Measurements from ENCODE around the gene HOXC11. TPM values are rescaled to one million over a fixed set of nuclear protein-coding genes. Genes with fewer than 3 reads are reported as not detected.

HOXC11 gene
- total and polyA plus RNA-seq, 10 of the 15 experiments (the other 5 are each of a cell fraction or from before 2014, with no cell fraction given) = not detected

DNA sequence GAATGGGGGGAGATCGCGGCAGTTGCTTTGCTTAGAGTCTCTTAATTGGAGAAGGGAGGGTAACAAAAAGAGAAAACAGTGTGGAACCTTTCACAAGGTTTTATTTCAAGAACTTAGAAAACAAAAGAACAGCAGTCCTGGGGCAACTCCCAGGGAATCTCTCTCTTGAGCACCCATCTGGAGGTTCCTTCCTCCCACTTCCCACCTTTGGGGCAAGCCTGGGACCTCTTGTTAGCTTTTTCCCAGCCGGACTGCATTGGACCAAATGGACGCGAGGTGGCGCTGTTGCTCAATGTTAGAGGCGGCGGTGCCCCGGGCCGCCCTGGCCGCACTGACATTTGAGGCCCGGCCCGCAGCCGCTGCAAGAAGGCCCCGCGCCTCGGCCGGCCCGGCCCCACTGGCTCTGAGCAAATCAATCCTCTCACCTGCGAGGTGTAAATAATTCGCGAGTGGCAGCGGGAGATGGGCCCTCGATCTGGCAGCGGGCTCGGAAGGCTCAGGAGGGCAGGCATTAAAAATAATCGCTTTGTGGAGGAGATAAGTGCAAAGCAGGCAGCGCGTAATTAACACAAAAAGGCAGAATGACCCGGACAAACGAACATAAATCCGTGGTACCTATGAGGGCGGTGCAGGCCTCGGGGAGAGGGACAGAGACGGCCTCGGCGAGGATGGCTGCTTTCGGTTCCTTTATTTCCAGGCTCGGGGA lies 33.1 kb downstream of the HOXC11 start (continued):
- TF ChIP-seq, protein P1, sequence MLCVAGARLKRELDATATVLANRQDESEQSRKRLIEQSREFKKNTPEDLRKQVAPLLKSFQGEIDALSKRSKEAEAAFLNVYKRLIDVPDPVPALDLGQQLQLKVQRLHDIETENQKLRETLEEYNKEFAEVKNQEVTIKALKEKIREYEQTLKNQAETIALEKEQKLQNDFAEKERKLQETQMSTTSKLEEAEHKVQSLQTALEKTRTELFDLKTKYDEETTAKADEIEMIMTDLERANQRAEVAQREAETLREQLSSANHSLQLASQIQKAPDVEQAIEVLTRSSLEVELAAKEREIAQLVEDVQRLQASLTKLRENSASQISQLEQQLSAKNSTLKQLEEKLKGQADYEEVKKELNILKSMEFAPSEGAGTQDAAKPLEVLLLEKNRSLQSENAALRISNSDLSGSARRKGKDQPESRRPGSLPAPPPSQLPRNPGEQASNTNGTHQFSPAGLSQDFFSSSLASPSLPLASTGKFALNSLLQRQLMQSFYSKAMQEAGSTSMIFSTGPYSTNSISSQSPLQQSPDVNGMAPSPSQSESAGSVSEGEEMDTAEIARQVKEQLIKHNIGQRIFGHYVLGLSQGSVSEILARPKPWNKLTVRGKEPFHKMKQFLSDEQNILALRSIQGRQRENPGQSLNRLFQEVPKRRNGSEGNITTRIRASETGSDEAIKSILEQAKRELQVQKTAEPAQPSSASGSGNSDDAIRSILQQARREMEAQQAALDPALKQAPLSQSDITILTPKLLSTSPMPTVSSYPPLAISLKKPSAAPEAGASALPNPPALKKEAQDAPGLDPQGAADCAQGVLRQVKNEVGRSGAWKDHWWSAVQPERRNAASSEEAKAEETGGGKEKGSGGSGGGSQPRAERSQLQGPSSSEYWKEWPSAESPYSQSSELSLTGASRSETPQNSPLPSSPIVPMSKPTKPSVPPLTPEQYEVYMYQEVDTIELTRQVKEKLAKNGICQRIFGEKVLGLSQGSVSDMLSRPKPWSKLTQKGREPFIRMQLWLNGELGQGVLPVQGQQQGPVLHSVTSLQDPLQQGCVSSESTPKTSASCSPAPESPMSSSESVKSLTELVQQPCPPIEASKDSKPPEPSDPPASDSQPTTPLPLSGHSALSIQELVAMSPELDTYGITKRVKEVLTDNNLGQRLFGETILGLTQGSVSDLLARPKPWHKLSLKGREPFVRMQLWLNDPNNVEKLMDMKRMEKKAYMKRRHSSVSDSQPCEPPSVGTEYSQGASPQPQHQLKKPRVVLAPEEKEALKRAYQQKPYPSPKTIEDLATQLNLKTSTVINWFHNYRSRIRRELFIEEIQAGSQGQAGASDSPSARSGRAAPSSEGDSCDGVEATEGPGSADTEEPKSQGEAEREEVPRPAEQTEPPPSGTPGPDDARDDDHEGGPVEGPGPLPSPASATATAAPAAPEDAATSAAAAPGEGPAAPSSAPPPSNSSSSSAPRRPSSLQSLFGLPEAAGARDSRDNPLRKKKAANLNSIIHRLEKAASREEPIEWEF (IDR thresholded peaks at IDR 0.05; ENCODE audit: insufficient replicate concordance, low read depth, low read length) = peak; percentile 34
- TF ChIP-seq RFX5 (IDR thresholded peaks at IDR 0.05; ENCODE audit: low read depth, low read length) (no peak), TCF3 (IDR thresholded peaks at IDR 0.05; ENCODE audit: borderline replicate concordance, insufficient read depth, low read depth, low read length) (no peak), NFIC (IDR thresholded peaks at IDR 0.05; ENCODE audit: low read depth, low read length) (no peak), YY1 (IDR thresholded peaks at IDR 0.05; ENCODE audit: low read depth, low read length) (peak; percentile 66), ZNF217 (IDR thresholded peaks at IDR 0.05) (no peak), EP300 (IDR thresholded peaks at IDR 0.05; ENCODE audit: borderline replicate concordance in 1 of 2, control insufficient read depth in 1 of 2, low read depth in 2 of 2, low read length in 2 of 2) (0 out of 4 replicates have a peak, but pooled peaks of 1 of the 2 experiments have one; percentile 15), RB1 (IDR thresholded peaks at IDR 0.05; ENCODE audit: borderline replicate concordance) (peak; percentile 88; the same call in 1 of the 2 replicates), SMC3 (IDR thresholded peaks at IDR 0.05; ENCODE audit: borderline replicate concordance, low read length) (peak; percentile 93), DPF2 (IDR thresholded peaks at IDR 0.05) (peak; percentile 68; the same call in 1 of the 2 replicates), SREBF1 (IDR thresholded peaks at IDR 0.05; ENCODE audit: low read length) (no peak), SP1 (IDR thresholded peaks at IDR 0.05; ENCODE audit: low read depth, low read length) (no peak)
- TF ChIP-seq, protein P2, sequence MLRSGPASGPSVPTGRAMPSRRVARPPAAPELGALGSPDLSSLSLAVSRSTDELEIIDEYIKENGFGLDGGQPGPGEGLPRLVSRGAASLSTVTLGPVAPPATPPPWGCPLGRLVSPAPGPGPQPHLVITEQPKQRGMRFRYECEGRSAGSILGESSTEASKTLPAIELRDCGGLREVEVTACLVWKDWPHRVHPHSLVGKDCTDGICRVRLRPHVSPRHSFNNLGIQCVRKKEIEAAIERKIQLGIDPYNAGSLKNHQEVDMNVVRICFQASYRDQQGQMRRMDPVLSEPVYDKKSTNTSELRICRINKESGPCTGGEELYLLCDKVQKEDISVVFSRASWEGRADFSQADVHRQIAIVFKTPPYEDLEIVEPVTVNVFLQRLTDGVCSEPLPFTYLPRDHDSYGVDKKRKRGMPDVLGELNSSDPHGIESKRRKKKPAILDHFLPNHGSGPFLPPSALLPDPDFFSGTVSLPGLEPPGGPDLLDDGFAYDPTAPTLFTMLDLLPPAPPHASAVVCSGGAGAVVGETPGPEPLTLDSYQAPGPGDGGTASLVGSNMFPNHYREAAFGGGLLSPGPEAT (IDR thresholded peaks at IDR 0.05; ENCODE audit: low read depth) = 0 out of 2 replicates have a peak, but pooled peaks have one; percentile 23
- TF ChIP-seq, protein P3, sequence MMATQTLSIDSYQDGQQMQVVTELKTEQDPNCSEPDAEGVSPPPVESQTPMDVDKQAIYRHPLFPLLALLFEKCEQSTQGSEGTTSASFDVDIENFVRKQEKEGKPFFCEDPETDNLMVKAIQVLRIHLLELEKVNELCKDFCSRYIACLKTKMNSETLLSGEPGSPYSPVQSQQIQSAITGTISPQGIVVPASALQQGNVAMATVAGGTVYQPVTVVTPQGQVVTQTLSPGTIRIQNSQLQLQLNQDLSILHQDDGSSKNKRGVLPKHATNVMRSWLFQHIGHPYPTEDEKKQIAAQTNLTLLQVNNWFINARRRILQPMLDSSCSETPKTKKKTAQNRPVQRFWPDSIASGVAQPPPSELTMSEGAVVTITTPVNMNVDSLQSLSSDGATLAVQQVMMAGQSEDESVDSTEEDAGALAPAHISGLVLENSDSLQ (IDR thresholded peaks at IDR 0.05) = peak; percentile 46
- TF ChIP-seq, protein P4, sequence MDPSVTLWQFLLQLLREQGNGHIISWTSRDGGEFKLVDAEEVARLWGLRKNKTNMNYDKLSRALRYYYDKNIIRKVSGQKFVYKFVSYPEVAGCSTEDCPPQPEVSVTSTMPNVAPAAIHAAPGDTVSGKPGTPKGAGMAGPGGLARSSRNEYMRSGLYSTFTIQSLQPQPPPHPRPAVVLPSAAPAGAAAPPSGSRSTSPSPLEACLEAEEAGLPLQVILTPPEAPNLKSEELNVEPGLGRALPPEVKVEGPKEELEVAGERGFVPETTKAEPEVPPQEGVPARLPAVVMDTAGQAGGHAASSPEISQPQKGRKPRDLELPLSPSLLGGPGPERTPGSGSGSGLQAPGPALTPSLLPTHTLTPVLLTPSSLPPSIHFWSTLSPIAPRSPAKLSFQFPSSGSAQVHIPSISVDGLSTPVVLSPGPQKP (IDR thresholded peaks at IDR 0.05; ENCODE audit: low read depth, low read length) = no peak
- TF ChIP-seq, protein P5, sequence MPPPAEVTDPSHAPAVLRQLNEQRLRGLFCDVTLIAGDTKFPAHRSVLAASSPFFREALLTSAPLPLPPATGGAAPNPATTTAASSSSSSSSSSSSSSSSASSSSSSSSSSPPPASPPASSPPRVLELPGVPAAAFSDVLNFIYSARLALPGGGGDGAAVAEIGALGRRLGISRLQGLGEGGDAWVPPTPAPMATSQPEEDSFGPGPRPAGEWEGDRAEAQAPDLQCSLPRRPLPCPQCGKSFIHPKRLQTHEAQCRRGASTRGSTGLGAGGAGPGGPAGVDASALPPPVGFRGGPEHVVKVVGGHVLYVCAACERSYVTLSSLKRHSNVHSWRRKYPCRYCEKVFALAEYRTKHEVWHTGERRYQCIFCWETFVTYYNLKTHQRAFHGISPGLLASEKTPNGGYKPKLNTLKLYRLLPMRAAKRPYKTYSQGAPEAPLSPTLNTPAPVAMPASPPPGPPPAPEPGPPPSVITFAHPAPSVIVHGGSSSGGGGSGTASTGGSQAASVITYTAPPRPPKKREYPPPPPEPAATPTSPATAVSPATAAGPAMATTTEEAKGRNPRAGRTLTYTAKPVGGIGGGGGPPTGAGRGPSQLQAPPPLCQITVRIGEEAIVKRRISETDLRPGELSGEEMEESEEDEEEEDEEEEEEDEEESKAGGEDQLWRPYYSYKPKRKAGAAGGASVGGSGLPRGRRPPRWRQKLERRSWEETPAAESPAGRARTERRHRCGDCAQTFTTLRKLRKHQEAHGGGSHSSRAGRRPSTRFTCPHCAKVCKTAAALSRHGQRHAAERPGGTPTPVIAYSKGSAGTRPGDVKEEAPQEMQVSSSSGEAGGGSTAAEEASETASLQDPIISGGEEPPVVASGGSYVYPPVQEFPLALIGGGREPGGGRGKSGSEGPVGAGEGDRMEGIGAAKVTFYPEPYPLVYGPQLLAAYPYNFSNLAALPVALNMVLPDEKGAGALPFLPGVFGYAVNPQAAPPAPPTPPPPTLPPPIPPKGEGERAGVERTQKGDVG (CRISPR knock-in tag; IDR thresholded peaks at IDR 0.05) = no peak

Measured in GM12878 (cell line).